Left kidney (tissue), 2 donors: Measurements from ENCODE around the gene RYR2. TPM values are rescaled to one million over a fixed set of nuclear protein-coding genes. Genes with fewer than 3 reads are reported as not detected.
A peak's percentile ranks its signal among the peaks of the same experiment; 100 is the strongest.

Source experiments
- DNase-seq: peaks from one replicate; pipeline ENCODE4 v3.0.0-alpha.2; 2013
- polyA plus RNA-seq: library from polyadenylated mRNA; unstranded; fragments of 120-200 nt; gene quantifications from one replicate; pipeline ENCODE4 v1.2.1, GENCODE V29; 2013; ENCODE audit not compliant: insufficient read length

The RYR2 gene
- polyA plus RNA-seq, 1 donor = 3.0 TPM

GRCh38 chr1:237031480-237031879, 10.5 kb upstream of the RYR2 start:
- DNase-seq = no peak

- no peak for DNase-seq
Measured at GRCh38 chr1:237032029-237032428, 10.0 kb upstream of the RYR2 start.

- DNase-seq = no peak
Measured at GRCh38 chr1:237033061-237033460, 8.9 kb upstream of the RYR2 start.

GRCh38 chr1:237033804-237034203, 8.2 kb upstream of the RYR2 start:
- DNase-seq = no peak

- DNase-seq = no peak
Measured at GRCh38 chr1:237035759-237036158, 6.2 kb upstream of the RYR2 start.

- no peak for DNase-seq
Measured at GRCh38 chr1:237038211-237038610, 3.8 kb upstream of the RYR2 start.

- no peak for DNase-seq
Measured at GRCh38 chr1:237040823-237041222, 1.2 kb upstream of the RYR2 start.

GRCh38 chr1:237041461-237041794, 556 bp upstream of the RYR2 start:
- no peak for DNase-seq

GRCh38 chr1:237042526-237042891, 525 bp downstream of the RYR2 start:
- no peak for DNase-seq

- DNase-seq = peak; percentile 18
Measured at GRCh38 chr1:237042892-237043576, 1.1 kb downstream of the RYR2 start.

GRCh38 chr1:237043846-237044636, 2.1 kb downstream of the RYR2 start:
- no peak for DNase-seq

GRCh38 chr1:237045278-237046016, 3.5 kb downstream of the RYR2 start:
- no peak for DNase-seq

GRCh38 chr1:237048803-237049202, 6.8 kb downstream of the RYR2 start:
- DNase-seq = no peak

- DNase-seq = no peak
Measured at GRCh38 chr1:237050185-237050584, 8.2 kb downstream of the RYR2 start.

- no peak for DNase-seq
Measured at GRCh38 chr1:237050915-237051314, 8.9 kb downstream of the RYR2 start.

GRCh38 chr1:237054313-237054712, 12.3 kb downstream of the RYR2 start:
- DNase-seq = no peak

GRCh38 chr1:237058470-237058869, 16.5 kb downstream of the RYR2 start:
- DNase-seq = no peak

- no peak for DNase-seq
Measured at GRCh38 chr1:237059244-237059643, 17.3 kb downstream of the RYR2 start.

- no peak for DNase-seq
Measured at GRCh38 chr1:237062976-237063375, 21.0 kb downstream of the RYR2 start.

GRCh38 chr1:237065903-237066302, 23.9 kb downstream of the RYR2 start:
- no peak for DNase-seq

GRCh38 chr1:237070519-237070918, 28.5 kb downstream of the RYR2 start:
- no peak for DNase-seq

- no peak for DNase-seq
Measured at GRCh38 chr1:237071641-237072420, 29.8 kb downstream of the RYR2 start.
